ENCODE results near the gene SFT2D1.

- no peak for TF ChIP-seq JUND (IDR thresholded peaks at IDR 0.05)
- no peak for TF ChIP-seq EZH2 (IDR thresholded peaks at IDR 0.05)
- no peak for TF ChIP-seq CEBPB (IDR thresholded peaks at IDR 0.05; ENCODE audit: low read depth)
- no peak for TF ChIP-seq EGR1 (IDR thresholded peaks at IDR 0.05; ENCODE audit: low read depth)
- TF ChIP-seq, protein P1, sequence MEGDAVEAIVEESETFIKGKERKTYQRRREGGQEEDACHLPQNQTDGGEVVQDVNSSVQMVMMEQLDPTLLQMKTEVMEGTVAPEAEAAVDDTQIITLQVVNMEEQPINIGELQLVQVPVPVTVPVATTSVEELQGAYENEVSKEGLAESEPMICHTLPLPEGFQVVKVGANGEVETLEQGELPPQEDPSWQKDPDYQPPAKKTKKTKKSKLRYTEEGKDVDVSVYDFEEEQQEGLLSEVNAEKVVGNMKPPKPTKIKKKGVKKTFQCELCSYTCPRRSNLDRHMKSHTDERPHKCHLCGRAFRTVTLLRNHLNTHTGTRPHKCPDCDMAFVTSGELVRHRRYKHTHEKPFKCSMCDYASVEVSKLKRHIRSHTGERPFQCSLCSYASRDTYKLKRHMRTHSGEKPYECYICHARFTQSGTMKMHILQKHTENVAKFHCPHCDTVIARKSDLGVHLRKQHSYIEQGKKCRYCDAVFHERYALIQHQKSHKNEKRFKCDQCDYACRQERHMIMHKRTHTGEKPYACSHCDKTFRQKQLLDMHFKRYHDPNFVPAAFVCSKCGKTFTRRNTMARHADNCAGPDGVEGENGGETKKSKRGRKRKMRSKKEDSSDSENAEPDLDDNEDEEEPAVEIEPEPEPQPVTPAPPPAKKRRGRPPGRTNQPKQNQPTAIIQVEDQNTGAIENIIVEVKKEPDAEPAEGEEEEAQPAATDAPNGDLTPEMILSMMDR (IDR thresholded peaks at IDR 0.05 in 2 of 3, conservative IDR thresholded peaks at IDR 0.05 in 1 of 3; ENCODE audit: borderline replicate concordance in 1 of 3, insufficient read depth in 1 of 3, low read depth in 2 of 3, low read length in 2 of 3): no peak
- no peak for TF ChIP-seq POLR2A (IDR thresholded peaks at IDR 0.05; ENCODE audit: borderline replicate concordance, extremely low read depth, insufficient read depth, insufficient read length)
- no peak for TF ChIP-seq ZNF274 (IDR thresholded peaks at IDR 0.05; ENCODE audit: low read depth, low read length)
Observed at GRCh38 chr6:166325383-166326042, 16.8 kb downstream of the SFT2D1 start.

Measured in HCT116 (cell line).